Activated CD4-positive, CD25-positive, alpha-beta regulatory T cell (primary cell): ENCODE measurements around the gene ANKRD34A.
A peak's percentile ranks its signal among the peaks of the same experiment; 100 is the strongest.

ENCODE experiments used
- DNase-seq, 4 experiments: peaks; one replicate each; lab custom pipeline; 2025; lab: John Stamatoyannopoulos, UW

ANKRD34A gene

GRCh38 chr1:145990249-145990855 is 26.0 kb upstream of the ANKRD34A start:
- DNase-seq = no peak

GRCh38 chr1:145988773-145989172 is 24.4 kb upstream of the ANKRD34A start:
- no peak for DNase-seq

- DNase-seq = no peak
Observed at GRCh38 chr1:145987926-145988325, 23.6 kb upstream of the ANKRD34A start.

GRCh38 chr1:145986551-145986950 is 22.2 kb upstream of the ANKRD34A start:
- no peak for DNase-seq

- DNase-seq = no peak
Observed at GRCh38 chr1:145985502-145986439, 21.4 kb upstream of the ANKRD34A start.

- no peak for DNase-seq
Observed at GRCh38 chr1:145985129-145985501, 20.7 kb upstream of the ANKRD34A start.

- DNase-seq = no peak
Observed at GRCh38 chr1:145983960-145984830, 19.8 kb upstream of the ANKRD34A start.

GRCh38 chr1:145983206-145983675 is 18.9 kb upstream of the ANKRD34A start:
- DNase-seq = no peak

GRCh38 chr1:145982010-145982723 is 17.8 kb upstream of the ANKRD34A start:
- no peak for DNase-seq

- DNase-seq = no peak
Observed at GRCh38 chr1:145980457-145980994, 16.2 kb upstream of the ANKRD34A start.

GRCh38 chr1:145979746-145980456 is 15.5 kb upstream of the ANKRD34A start:
- DNase-seq = no peak

- peak; percentile 32 to 50 (median 40) for DNase-seq
Observed at GRCh38 chr1:145978854-145979745, 14.7 kb upstream of the ANKRD34A start.

GRCh38 chr1:145978471-145978853 is 14.1 kb upstream of the ANKRD34A start:
- no peak for DNase-seq

- DNase-seq = peak; percentile 19 to 59 (median 43)
Observed at GRCh38 chr1:145977486-145978470, 13.4 kb upstream of the ANKRD34A start.

GRCh38 chr1:145977016-145977415 is 12.6 kb upstream of the ANKRD34A start:
- no peak for DNase-seq

- no peak for DNase-seq
Observed at GRCh38 chr1:145975216-145975615, 10.8 kb upstream of the ANKRD34A start.

- no peak for DNase-seq
Observed at GRCh38 chr1:145974721-145975120, 10.3 kb upstream of the ANKRD34A start.

GRCh38 chr1:145972580-145972979 is 8.2 kb upstream of the ANKRD34A start:
- DNase-seq = no peak
